SH-SY5Y (cell line): ENCODE measurements around the gene TXNRD1.

Experiments used
- GATA2 ChIP-seq: IDR thresholded peaks from 2 replicates; pipeline ENCODE4 v1.6.1; 2011; ENCODE audit warnings: mild to moderate bottlenecking, low read depth, low read length
- GATA3 ChIP-seq: IDR thresholded peaks from 2 replicates; pipeline ENCODE4 v1.6.1; 2011; ENCODE audit warnings: low read depth, mild to moderate bottlenecking, low read length, moderate library complexity

- no peak for TF ChIP-seq GATA3
- no peak for TF ChIP-seq GATA2
Observed at GRCh38 chr12:104299842-104300481, 84.4 kb downstream of the TXNRD1 start.
